HL-60/S4 treated with phorbol 12-myristate 13-acetate at 8.2 ng/mL for 4 days and 3 days (cell line): ENCODE data around the gene FAM186B.

Experiments used
- in situ Hi-C: fragments of 300-500 bp; cut with MboI; formaldehyde crosslinking; loops from 2 replicates; pipeline ENCODE4 v1.15.0; 2022; ENCODE audit warnings: low sequenced_read_pairs

The FAM186B gene

GRCh38 chr12:49635656-49636055 is 30.2 kb upstream of the FAM186B start:
- in situ Hi-C loops: no loop called here

GRCh38 chr12:49635036-49635435 is 29.6 kb upstream of the FAM186B start:
- in situ Hi-C loops: no loop called here

- in situ Hi-C loops: no loop called here
Observed at GRCh38 chr12:49633703-49634345, 28.4 kb upstream of the FAM186B start.

- in situ Hi-C loops: no loop called here
Observed at GRCh38 chr12:49632986-49633702, 27.7 kb upstream of the FAM186B start.

GRCh38 chr12:49632401-49632800 is 27.0 kb upstream of the FAM186B start:
- in situ Hi-C loops: no loop called here

GRCh38 chr12:49631336-49631907 is 26.0 kb upstream of the FAM186B start:
- in situ Hi-C loops: no loop called here

- in situ Hi-C loops: no loop called here
Observed at GRCh38 chr12:49627752-49628360, 22.4 kb upstream of the FAM186B start.

GRCh38 chr12:49626836-49627235 is 21.4 kb upstream of the FAM186B start:
- in situ Hi-C loops: no loop called here

- in situ Hi-C loops: no loop called here
Observed at GRCh38 chr12:49626169-49626835, 20.9 kb upstream of the FAM186B start.

GRCh38 chr12:49624921-49625577 is 19.6 kb upstream of the FAM186B start:
- in situ Hi-C loops: no loop called here

GRCh38 chr12:49623142-49623904 is 17.9 kb upstream of the FAM186B start, which contains the start of gene PRPF40B:
Gene PRPF40B (plus strand): TSS chr12:49623561. CDS start chr12:49623591, 30 bp downstream.
- in situ Hi-C loops: no loop called here

GRCh38 chr12:49622501-49623141 is 17.2 kb upstream of the FAM186B start:
- in situ Hi-C loops: no loop called here

GRCh38 chr12:49621651-49622500 is 16.4 kb upstream of the FAM186B start:
- in situ Hi-C loops: no loop called here

- in situ Hi-C loops: no loop called here
Observed at GRCh38 chr12:49619286-49619685, 13.8 kb upstream of the FAM186B start.

- in situ Hi-C loops: no loop called here
Observed at GRCh38 chr12:49618576-49618975, 13.1 kb upstream of the FAM186B start.

GRCh38 chr12:49616533-49617219 is 11.2 kb upstream of the FAM186B start:
- in situ Hi-C loops: no loop called here

- in situ Hi-C loops: no loop called here
Observed at GRCh38 chr12:49615725-49616124, 10.3 kb upstream of the FAM186B start.

- in situ Hi-C loops: no loop called here
Observed at GRCh38 chr12:49612210-49612609, 6.8 kb upstream of the FAM186B start.
